GM23338 (cell line): ENCODE results near the gene SDR42E2. TPM values are rescaled to one million over a fixed set of nuclear protein-coding genes. Genes with fewer than 3 reads are reported as not detected.

Source experiments
- ATAC-seq: fragments of 200-7000 bp; cut with Tn5 transposase; 3 replicates; pipeline ENCODE4 v1.9.1; 2020
- DNase-seq: peaks from one replicate; pipeline ENCODE4 v3.0.0-alpha.2; 2015; ENCODE audit warnings: low spot score
- H2AFZ ChIP-seq: fragments of 200-600 bp; sonication (generic); 2 replicates; pipeline ENCODE4 v1.8.0; 2016; ENCODE audit warnings: antibody characterized with exemption, mild to moderate bottlenecking, moderate library complexity
- H3F3A ChIP-seq: fragments of 200-600 bp; sonication (generic); replicated peaks from 2 replicates; pipeline ENCODE4 v1.8.0; 2017; ENCODE audit warnings: antibody characterized with exemption, mixed run types, low read depth
- H3K27ac ChIP-seq: fragments of 200-600 bp; sonication (generic); 2 replicates; pipeline ENCODE4 v1.6.1; 2016; ENCODE audit warnings: low read depth
- H3K27me3 ChIP-seq: fragments of 200-600 bp; sonication (generic); 2 replicates; pipeline ENCODE4 v1.8.0; 2016; ENCODE audit warnings: mild to moderate bottlenecking, mixed run types, moderate library complexity; ENCODE audit not compliant: insufficient read depth
- H3K36me3 ChIP-seq: fragments of 200-600 bp; sonication (generic); 2 replicates; pipeline ENCODE4 v1.8.0; 2016; ENCODE audit warnings: mild to moderate bottlenecking; ENCODE audit not compliant: insufficient read depth
- H3K4me1 ChIP-seq: fragments of 200-600 bp; sonication (generic); 2 replicates; pipeline ENCODE4 v1.8.0; 2016; ENCODE audit warnings: mild to moderate bottlenecking, moderate library complexity; ENCODE audit not compliant: insufficient read depth
- H3K4me2 ChIP-seq: fragments of 200-600 bp; sonication (generic); 2 replicates; pipeline ENCODE4 v1.7.1; 2017; ENCODE audit warnings: mixed run types
- H3K4me3 ChIP-seq: fragments of 200-600 bp; sonication (generic); 2 replicates; pipeline ENCODE4 v1.6.1; 2016; ENCODE audit warnings: mixed run types
- H3K79me2 ChIP-seq: fragments of 200-600 bp; sonication (generic); replicated peaks from 2 replicates; pipeline ENCODE4 v1.8.0; 2017; ENCODE audit warnings: mild to moderate bottlenecking; ENCODE audit not compliant: insufficient read depth
- H3K9me2 ChIP-seq: fragments of 200-600 bp; sonication (generic); 2 replicates; pipeline ENCODE4 v1.8.0; 2017; ENCODE audit not compliant: insufficient read depth
- H4K20me1 ChIP-seq: fragments of 200-600 bp; sonication (generic); replicated peaks from 2 replicates; pipeline ENCODE4 v1.8.0; 2017; ENCODE audit warnings: mild to moderate bottlenecking; ENCODE audit not compliant: insufficient read depth
- H3K27ac Mint-ChIP-seq: 2 replicates; pipeline ENCODE4 v1.8.0; 2020; ENCODE audit warnings: inconsistent platforms, mild to moderate bottlenecking, moderate library complexity, mixed read lengths
- H3K27me3 Mint-ChIP-seq: 3 replicates; pipeline ENCODE4 v1.8.0; 2022; ENCODE audit warnings: low read depth, mild to moderate bottlenecking, moderate library complexity, mixed read lengths, inconsistent platforms; ENCODE audit not compliant: insufficient read depth, poor library complexity
- H3K36me3 Mint-ChIP-seq: 3 replicates; pipeline ENCODE4 v1.8.0; 2021; ENCODE audit warnings: low read depth, mild to moderate bottlenecking, inconsistent platforms, moderate library complexity, mixed read lengths
- H3K4me1 Mint-ChIP-seq: 3 replicates; pipeline ENCODE4 v1.8.0; 2020; ENCODE audit warnings: mild to moderate bottlenecking, inconsistent platforms, mixed read lengths
- H3K4me3 Mint-ChIP-seq: 3 replicates; pipeline ENCODE4 v1.8.0; 2021; ENCODE audit warnings: moderate library complexity, mild to moderate bottlenecking, inconsistent platforms, mixed read lengths
- H3K9me3 Mint-ChIP-seq: 3 replicates; pipeline ENCODE4 v1.8.0; 2020; ENCODE audit warnings: moderate library complexity, mild to moderate bottlenecking, inconsistent platforms, mixed read lengths
- CREB1 ChIP-seq: fragments of 250-450 bp; sonication (Bioruptor Pico); IDR thresholded peaks from 2 replicates; pipeline ENCODE4 v1.5.0; 2020; ENCODE audit warnings: low read depth, mild to moderate bottlenecking, moderate library complexity
- ETS1 ChIP-seq: IDR thresholded peaks from 2 replicates; pipeline ENCODE4 v1.6.1; 2016; ENCODE audit warnings: antibody characterized with exemption
- EZH2 ChIP-seq: fragments of 200-600 bp; sonication (generic); IDR thresholded peaks from one replicate; pipeline ENCODE4 v1.8.0; 2017; ENCODE audit warnings: antibody characterized with exemption, mild to moderate bottlenecking, low read depth; ENCODE audit not compliant: unreplicated experiment
- EZH2phosphoT487 ChIP-seq: fragments of 200-600 bp; sonication (generic); IDR thresholded peaks from one replicate; pipeline ENCODE4 v1.8.1; 2018; ENCODE audit warnings: antibody characterized with exemption; ENCODE audit not compliant: unreplicated experiment
- JUNB ChIP-seq: IDR thresholded peaks from one replicate; pipeline ENCODE4 v1.6.1; 2016; ENCODE audit warnings: antibody characterized with exemption; ENCODE audit not compliant: unreplicated experiment
- NANOG ChIP-seq: IDR thresholded peaks from 2 replicates; pipeline ENCODE4 v1.6.1; 2016; ENCODE audit warnings: antibody characterized with exemption, borderline replicate concordance
- POLR2AphosphoS5 ChIP-seq: IDR thresholded peaks from 2 replicates; pipeline ENCODE4 v1.6.1; 2016; ENCODE audit warnings: antibody characterized with exemption, low read depth
- REST ChIP-seq: IDR thresholded peaks from one replicate; pipeline ENCODE4 v1.6.1; 2018; ENCODE audit warnings: antibody characterized with exemption; ENCODE audit not compliant: unreplicated experiment
- STAT1 ChIP-seq: IDR thresholded peaks from one replicate; pipeline ENCODE4 v1.6.1; 2016; ENCODE audit warnings: antibody characterized with exemption; ENCODE audit not compliant: unreplicated experiment
- ZNF114 ChIP-seq: fragments of 250-450 bp; sonication (Bioruptor Pico); IDR thresholded peaks from 2 replicates; pipeline ENCODE4 v1.5.0; 2020; ENCODE audit warnings: mild to moderate bottlenecking, moderate library complexity
- ZNF331 ChIP-seq: fragments of 250-450 bp; sonication (Bioruptor Pico); IDR thresholded peaks from 2 replicates; pipeline ENCODE4 v1.5.0; 2020; ENCODE audit warnings: low read depth, mild to moderate bottlenecking, moderate library complexity
- polyA plus RNA-seq: library from polyadenylated mRNA; unstranded; fragments of >200 nt; fragmentation: Nextera tagmentation; extraction: Ambion mirVana; gene quantifications from 2 replicates; pipeline ENCODE4 v1.2.1, GENCODE V29; 2016
- total RNA-seq: library from RNA; depleted of rRNA; stranded (reverse); fragments of >200 nt; shearing (Covaris generic); gene quantifications from 2 replicates; pipeline ENCODE4 v1.2.3, GENCODE V29; 2014
- TF ChIP-seq, protein P1 (sequence below): fragments of 250-450 bp; sonication (Bioruptor Pico); IDR thresholded peaks from 2 replicates; pipeline ENCODE4 v1.5.0; 2020; ENCODE audit warnings: mild to moderate bottlenecking, moderate library complexity
- TF ChIP-seq, protein P2 (sequence below), 2 experiments: fragments of 200-600 bp in 1 of 2; sonication (generic) in 1 of 2; conservative IDR thresholded peaks; 2 replicates each; pipeline versions ENCODE4 v1.5.1 to v1.6.1; 2016 to 2017; ENCODE audit warnings: antibody characterized with exemption in 2 of 2, low read depth in 2 of 2, mild to moderate bottlenecking in 2 of 2, moderate library complexity in 1 of 2

Gene SDR42E2
- total and polyA plus RNA-seq, 2 experiments from 2014 or later: 0.15 TPM; not detected in 1

- Histone ChIP-seq H4K20me1 (0 out of 2 replicates have a peak, but pooled peaks cover 4% of the 10 kb centered on the region), H3K4me3 (no peak overlapping the region), H2AFZ (no peak overlapping the region), H3K27ac (no peak overlapping the region), H3K4me2 (no peak overlapping the region), H3K27me3 (no peaks in the 10 kb centered on the region), H3F3A (peaks cover 4% of the 10 kb centered on the region), H3K4me1 (0 out of 2 replicates have a peak, but pooled peaks cover 3% of the 10 kb centered on the region), H3K9me2 (no peaks in the 10 kb centered on the region), H3K36me3 (no peaks in the 10 kb centered on the region), H3K79me2 (peaks cover 42% of the 10 kb centered on the region)
- Mint-ChIP-seq H3K36me3 (peaks cover 13% of the 10 kb centered on the region), H3K4me1 (peaks cover 8% of the 10 kb centered on the region), H3K27ac (no peak overlapping the region), H3K4me3 (no peak overlapping the region), H3K27me3 (no peaks in the 10 kb centered on the region), H3K9me3 (no peaks in the 10 kb centered on the region)
- no peak for TF ChIP-seq CREB1 (CRISPR knock-in tag)
- no peak for TF ChIP-seq STAT1
- no peak for TF ChIP-seq NANOG
- no peak for TF ChIP-seq ZNF114
- TF ChIP-seq POLR2AphosphoS5: no peak
- TF ChIP-seq, protein P1, sequence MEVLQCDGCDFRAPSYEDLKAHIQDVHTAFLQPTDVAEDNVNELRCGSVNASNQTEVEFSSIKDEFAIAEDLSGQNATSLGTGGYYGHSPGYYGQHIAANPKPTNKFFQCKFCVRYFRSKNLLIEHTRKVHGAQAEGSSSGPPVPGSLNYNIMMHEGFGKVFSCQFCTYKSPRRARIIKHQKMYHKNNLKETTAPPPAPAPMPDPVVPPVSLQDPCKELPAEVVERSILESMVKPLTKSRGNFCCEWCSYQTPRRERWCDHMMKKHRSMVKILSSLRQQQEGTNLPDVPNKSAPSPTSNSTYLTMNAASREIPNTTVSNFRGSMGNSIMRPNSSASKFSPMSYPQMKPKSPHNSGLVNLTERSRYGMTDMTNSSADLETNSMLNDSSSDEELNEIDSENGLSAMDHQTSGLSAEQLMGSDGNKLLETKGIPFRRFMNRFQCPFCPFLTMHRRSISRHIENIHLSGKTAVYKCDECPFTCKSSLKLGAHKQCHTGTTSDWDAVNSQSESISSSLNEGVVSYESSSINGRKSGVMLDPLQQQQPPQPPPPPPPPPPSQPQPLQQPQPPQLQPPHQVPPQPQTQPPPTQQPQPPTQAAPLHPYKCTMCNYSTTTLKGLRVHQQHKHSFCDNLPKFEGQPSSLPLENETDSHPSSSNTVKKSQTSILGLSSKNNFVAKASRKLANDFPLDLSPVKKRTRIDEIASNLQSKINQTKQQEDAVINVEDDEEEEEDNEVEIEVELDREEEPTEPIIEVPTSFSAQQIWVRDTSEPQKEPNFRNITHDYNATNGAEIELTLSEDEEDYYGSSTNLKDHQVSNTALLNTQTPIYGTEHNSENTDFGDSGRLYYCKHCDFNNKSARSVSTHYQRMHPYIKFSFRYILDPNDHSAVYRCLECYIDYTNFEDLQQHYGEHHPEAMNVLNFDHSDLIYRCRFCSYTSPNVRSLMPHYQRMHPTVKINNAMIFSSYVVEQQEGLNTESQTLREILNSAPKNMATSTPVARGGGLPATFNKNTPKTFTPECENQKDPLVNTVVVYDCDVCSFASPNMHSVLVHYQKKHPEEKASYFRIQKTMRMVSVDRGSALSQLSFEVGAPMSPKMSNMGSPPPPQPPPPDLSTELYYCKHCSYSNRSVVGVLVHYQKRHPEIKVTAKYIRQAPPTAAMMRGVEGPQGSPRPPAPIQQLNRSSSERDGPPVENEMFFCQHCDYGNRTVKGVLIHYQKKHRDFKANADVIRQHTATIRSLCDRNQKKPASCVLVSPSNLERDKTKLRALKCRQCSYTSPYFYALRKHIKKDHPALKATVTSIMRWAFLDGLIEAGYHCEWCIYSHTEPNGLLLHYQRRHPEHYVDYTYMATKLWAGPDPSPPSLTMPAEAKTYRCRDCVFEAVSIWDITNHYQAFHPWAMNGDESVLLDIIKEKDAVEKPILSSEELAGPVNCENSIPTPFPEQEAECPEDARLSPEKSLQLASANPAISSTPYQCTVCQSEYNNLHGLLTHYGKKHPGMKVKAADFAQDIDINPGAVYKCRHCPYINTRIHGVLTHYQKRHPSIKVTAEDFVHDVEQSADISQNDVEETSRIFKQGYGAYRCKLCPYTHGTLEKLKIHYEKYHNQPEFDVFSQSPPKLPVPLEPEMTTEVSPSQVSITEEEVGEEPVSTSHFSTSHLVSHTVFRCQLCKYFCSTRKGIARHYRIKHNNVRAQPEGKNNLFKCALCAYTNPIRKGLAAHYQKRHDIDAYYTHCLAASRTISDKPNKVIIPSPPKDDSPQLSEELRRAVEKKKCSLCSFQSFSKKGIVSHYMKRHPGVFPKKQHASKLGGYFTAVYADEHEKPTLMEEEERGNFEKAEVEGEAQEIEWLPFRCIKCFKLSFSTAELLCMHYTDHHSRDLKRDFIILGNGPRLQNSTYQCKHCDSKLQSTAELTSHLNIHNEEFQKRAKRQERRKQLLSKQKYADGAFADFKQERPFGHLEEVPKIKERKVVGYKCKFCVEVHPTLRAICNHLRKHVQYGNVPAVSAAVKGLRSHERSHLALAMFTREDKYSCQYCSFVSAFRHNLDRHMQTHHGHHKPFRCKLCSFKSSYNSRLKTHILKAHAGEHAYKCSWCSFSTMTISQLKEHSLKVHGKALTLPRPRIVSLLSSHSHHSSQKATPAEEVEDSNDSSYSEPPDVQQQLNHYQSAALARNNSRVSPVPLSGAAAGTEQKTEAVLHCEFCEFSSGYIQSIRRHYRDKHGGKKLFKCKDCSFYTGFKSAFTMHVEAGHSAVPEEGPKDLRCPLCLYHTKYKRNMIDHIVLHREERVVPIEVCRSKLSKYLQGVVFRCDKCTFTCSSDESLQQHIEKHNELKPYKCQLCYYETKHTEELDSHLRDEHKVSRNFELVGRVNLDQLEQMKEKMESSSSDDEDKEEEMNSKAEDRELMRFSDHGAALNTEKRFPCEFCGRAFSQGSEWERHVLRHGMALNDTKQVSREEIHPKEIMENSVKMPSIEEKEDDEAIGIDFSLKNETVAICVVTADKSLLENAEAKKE (CRISPR knock-in tag): no peak
- TF ChIP-seq REST: no peak
- no peak for TF ChIP-seq EZH2phosphoT487
- TF ChIP-seq ZNF331: no peak
- TF ChIP-seq JUNB: no peak
- no peak for TF ChIP-seq ETS1
- TF ChIP-seq EZH2: no peak
- TF ChIP-seq, protein P2, sequence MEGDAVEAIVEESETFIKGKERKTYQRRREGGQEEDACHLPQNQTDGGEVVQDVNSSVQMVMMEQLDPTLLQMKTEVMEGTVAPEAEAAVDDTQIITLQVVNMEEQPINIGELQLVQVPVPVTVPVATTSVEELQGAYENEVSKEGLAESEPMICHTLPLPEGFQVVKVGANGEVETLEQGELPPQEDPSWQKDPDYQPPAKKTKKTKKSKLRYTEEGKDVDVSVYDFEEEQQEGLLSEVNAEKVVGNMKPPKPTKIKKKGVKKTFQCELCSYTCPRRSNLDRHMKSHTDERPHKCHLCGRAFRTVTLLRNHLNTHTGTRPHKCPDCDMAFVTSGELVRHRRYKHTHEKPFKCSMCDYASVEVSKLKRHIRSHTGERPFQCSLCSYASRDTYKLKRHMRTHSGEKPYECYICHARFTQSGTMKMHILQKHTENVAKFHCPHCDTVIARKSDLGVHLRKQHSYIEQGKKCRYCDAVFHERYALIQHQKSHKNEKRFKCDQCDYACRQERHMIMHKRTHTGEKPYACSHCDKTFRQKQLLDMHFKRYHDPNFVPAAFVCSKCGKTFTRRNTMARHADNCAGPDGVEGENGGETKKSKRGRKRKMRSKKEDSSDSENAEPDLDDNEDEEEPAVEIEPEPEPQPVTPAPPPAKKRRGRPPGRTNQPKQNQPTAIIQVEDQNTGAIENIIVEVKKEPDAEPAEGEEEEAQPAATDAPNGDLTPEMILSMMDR (conservative IDR thresholded peaks at IDR 0.05; ENCODE audit: low read depth in 2 of 2): no peak
- no peak for ATAC-seq
- DNase-seq: no peak
These were observed 57.7 kb downstream of the SDR42E2 start for GRCh38 chr16:22220069-22220440.
